GM12878 (cell line): ENCODE measurements around the gene HSPB3. TPM values are rescaled to one million over a fixed set of nuclear protein-coding genes. Genes with fewer than 3 reads are reported as not detected.

Source experiments
- ATAC-seq: fragments of 200-7000 bp; cut with Tn5 transposase; 3 replicates; pipeline ENCODE4 v1.9.1; 2020; ENCODE audit warnings: mild to moderate bottlenecking, moderate library complexity
- BruUV-seq: library from RNA; stranded (reverse); fragments of 400-500 nt; replicated peaks from 2 replicates; lab custom pipeline; 2021; lab: Mats Ljungman, UMichigan
- CTCF ChIA-PET: fragments of 300-600 bp; sonication (Branson Sonifier 250); formaldehyde crosslinking; extraction: SDS; loops from one replicate; lab custom pipeline; 2021; ENCODE audit warnings: inconsistent platforms; lab: Yijun Ruan, JAX
- POLR2A ChIA-PET: fragments of 350-600 bp; formaldehyde crosslinking; extraction: SDS; loops from one replicate; lab custom pipeline; 2021; ENCODE audit warnings: inconsistent platforms; lab: Charles Lee
- RAD21 ChIA-PET: fragments of 300-600 bp; sonication (Branson Sonifier 250); formaldehyde crosslinking; loops from one replicate; lab custom pipeline; 2023; ENCODE audit warnings: antibody characterized with exemption; ENCODE audit not compliant: unreplicated experiment; lab: Charles Lee
- SMC1A ChIA-PET: fragments of 300-600 bp; sonication (Branson Sonifier 250); formaldehyde crosslinking; loops from one replicate; lab custom pipeline; 2023; ENCODE audit not compliant: unreplicated experiment, uncharacterized antibody; lab: Charles Lee
- DNase-seq: peaks from one replicate; pipeline ENCODE4 v3.0.0-alpha.2; 2011; ENCODE audit warnings: low read depth, low spot score
- FAIRE-seq: peaks from 3 replicates; lab custom pipeline; 2011; peaks lifted over from hg19 to GRCh38; lab: Jason Lieb, UNC
- H2AFZ ChIP-seq: 2 replicates; pipeline ENCODE4 v1.6.0; 2011; ENCODE audit warnings: low read depth, low read length, control low read depth; ENCODE audit not compliant: control insufficient read depth
- H3K27ac ChIP-seq: 2 replicates; pipeline ENCODE4 v1.5.1; 2011; ENCODE audit warnings: control low read depth; ENCODE audit not compliant: control insufficient read depth, insufficient read depth
- H3K27me3 ChIP-seq, 2 experiments: replicated peaks in 1 of 2; 2 replicates each; pipeline versions ENCODE4 v1.6.0 to v1.6.1; 2011; ENCODE audit warnings: low read length in 1 of 2; ENCODE audit not compliant: control insufficient read depth in 2 of 2, insufficient read depth in 2 of 2
- H3K36me3 ChIP-seq, 2 experiments: 2 replicates each; pipeline ENCODE4 v1.5.1; 2011; ENCODE audit warnings: low read length in 1 of 2; ENCODE audit not compliant: control insufficient read depth in 2 of 2, insufficient read depth in 2 of 2
- H3K4me1 ChIP-seq: 2 replicates; pipeline ENCODE4 v1.6.1; 2011; ENCODE audit warnings: mild to moderate bottlenecking, low read length, moderate library complexity, mixed read lengths; ENCODE audit not compliant: control insufficient read depth, insufficient read depth
- H3K4me2 ChIP-seq: 2 replicates; pipeline ENCODE4 v1.6.0; 2011; ENCODE audit warnings: control low read depth; ENCODE audit not compliant: control insufficient read depth, insufficient read depth
- H3K4me3 ChIP-seq: fragments of 200-600 bp; sonication (generic); 2 replicates; pipeline ENCODE4 v1.5.1; 2016
- H3K79me2 ChIP-seq: 2 replicates; pipeline ENCODE4 v1.6.0; 2011; ENCODE audit warnings: low read length; ENCODE audit not compliant: control insufficient read depth, insufficient read depth
- H3K9ac ChIP-seq: 2 replicates; pipeline ENCODE4 v1.8.0; 2011; ENCODE audit warnings: low read length, control low read depth, mixed read lengths; ENCODE audit not compliant: control insufficient read depth, insufficient read depth
- H3K9me3 ChIP-seq: replicated peaks from 3 replicates; pipeline ENCODE4 v1.5.1; 2011; ENCODE audit warnings: mild to moderate bottlenecking, low read length; ENCODE audit not compliant: control insufficient read depth, insufficient read depth
- H4K20me1 ChIP-seq: 2 replicates; pipeline ENCODE4 v1.6.0; 2011; ENCODE audit not compliant: control insufficient read depth, insufficient read depth
- BMI1 ChIP-seq: fragments of 450-650 bp; IDR thresholded peaks from 2 replicates; pipeline ENCODE4 v1.6.1; 2016; ENCODE audit warnings: mild to moderate bottlenecking, moderate library complexity, borderline replicate concordance
- CBX5 ChIP-seq: sonication (generic); IDR thresholded peaks from 2 replicates; pipeline ENCODE4 v1.6.1; 2016; ENCODE audit warnings: low read depth, moderate library complexity, mild to moderate bottlenecking, inconsistent platforms
- FOXK2 ChIP-seq: fragments of 450-650 bp; IDR thresholded peaks from 2 replicates; pipeline ENCODE4 v1.6.1; 2017; ENCODE audit warnings: mild to moderate bottlenecking, moderate library complexity
- GABPA ChIP-seq: IDR thresholded peaks from 2 replicates; pipeline ENCODE4 v1.6.1; 2014; ENCODE audit warnings: antibody characterized with exemption, low read depth, mild to moderate bottlenecking, inconsistent platforms
- HDAC6 ChIP-seq: fragments of 200-600 bp; sonication (generic); IDR thresholded peaks from one replicate; pipeline ENCODE4 v1.8.0; 2017; ENCODE audit warnings: antibody characterized with exemption; ENCODE audit not compliant: unreplicated experiment
- HDGF ChIP-seq: fragments of 450-650 bp; IDR thresholded peaks from 2 replicates; pipeline ENCODE4 v1.6.1; 2016; ENCODE audit warnings: antibody characterized with exemption
- NFYB ChIP-seq: IDR thresholded peaks from 2 replicates; pipeline ENCODE4 v1.6.1; 2011; ENCODE audit warnings: low read depth, mild to moderate bottlenecking, low read length, improper control_type of control experiment, moderate library complexity; ENCODE audit not compliant: insufficient read depth
- NR2C1 ChIP-seq: fragments of 450-650 bp; IDR thresholded peaks from 2 replicates; pipeline ENCODE4 v1.6.1; 2017; ENCODE audit warnings: antibody characterized with exemption, mild to moderate bottlenecking, moderate library complexity
- RELA ChIP-seq: fragments of 450-650 bp; IDR thresholded peaks from 2 replicates; pipeline ENCODE4 v1.8.0; 2014; ENCODE audit warnings: borderline replicate concordance; ENCODE audit not compliant: partially characterized antibody
- TARDBP ChIP-seq: IDR thresholded peaks from 2 replicates; pipeline ENCODE4 v1.6.1; 2016; ENCODE audit warnings: borderline replicate concordance
- TBL1XR1 ChIP-seq: IDR thresholded peaks from 2 replicates; pipeline ENCODE4 v1.6.1; 2012; ENCODE audit warnings: low read depth, low read length, improper control_type of control experiment
- ZNF207 ChIP-seq: fragments of 450-650 bp; IDR thresholded peaks from 2 replicates; pipeline ENCODE4 v1.6.1; 2014; ENCODE audit warnings: antibody characterized with exemption, mild to moderate bottlenecking, borderline replicate concordance
- ZNF622 ChIP-seq: fragments of 450-650 bp; IDR thresholded peaks from 2 replicates; pipeline ENCODE4 v1.6.1; 2017; ENCODE audit warnings: mild to moderate bottlenecking, inconsistent platforms
- WGBS: methylation state at CpG from one replicate; pipeline ENCODE4 v1.1.6; 2016; ENCODE audit warnings: low lambda C conversion rate; ENCODE audit not compliant: insufficient replicate concordance, insufficient coverage; ENCODE audit errors: missing lambda C conversion rate; 5-methylcytosine and 5-hydroxymethylcytosine counted together
- in situ Hi-C: fragments of 300-500 bp; cut with MboI; formaldehyde crosslinking; loops from 9 replicates; pipeline ENCODE4 v1.14.3; 2018; ENCODE audit warnings: mixed read lengths
- intact Hi-C: fragments of 100-400 bp; cut with micrococcal nuclease; formaldehyde crosslinking; loops from one replicate; pipeline ENCODE4 v1.14.2; 2022; ENCODE audit not compliant: unreplicated experiment
- polyA plus RNA-seq, 11 experiments: library from polyadenylated mRNA; depleted of rRNA in 4 of 11; unstranded in 6 of 11; stranded (reverse) in 5 of 11; fragments of >200 nt; fragmentation: Nextera tagmentation in 4 of 11; fragmentation: Illumina TruSeq in 1 of 11; extraction: Ambion mirVana in 4 of 11; extraction: Trizol in 1 of 11; gene quantifications; 1 replicate in 1 of 11; 2 replicates in 10 of 11; pipeline versions ENCODE4 v1.2.1 to v1.2.3, GENCODE V29; 2011 to 2016; ENCODE audit warnings: inconsistent platforms in 2 of 11, missing spikeins in 2 of 11, low read depth in 1 of 11
- total RNA-seq, 4 experiments: library from RNA; depleted of rRNA in 3 of 4; stranded (reverse); fragments of >200 nt in 3 of 4; fragmentation: Illumina TruSeq in 1 of 4; extraction: Trizol in 1 of 4; gene quantifications; 2 replicates each; pipeline versions ENCODE4 v1.2.1 to v1.2.3, GENCODE V29; 2013 to 2021
- TF ChIP-seq, protein P1 (sequence below), 3 experiments: IDR thresholded peaks in 2 of 3; conservative IDR thresholded peaks in 1 of 3; 2 replicates each; pipeline ENCODE4 v1.5.1; 2011; ENCODE audit warnings: low read depth in 3 of 3, low read length in 3 of 3, mild to moderate bottlenecking in 3 of 3, control low read depth in 2 of 3, moderate library complexity in 2 of 3, inconsistent platforms in 1 of 3, mixed read lengths in 1 of 3; ENCODE audit not compliant: control insufficient read depth in 2 of 3, insufficient read depth in 1 of 3; ENCODE audit errors: extremely low read depth in 1 of 3
- TF ChIP-seq, protein P2 (sequence below): IDR thresholded peaks from 2 replicates; pipeline ENCODE4 v1.6.1; 2012; ENCODE audit warnings: low read depth, low read length, improper control_type of control experiment
- TF ChIP-seq, protein P3 (sequence below): IDR thresholded peaks from 2 replicates; pipeline ENCODE4 v1.6.1; 2012; ENCODE audit warnings: mild to moderate bottlenecking, low read depth, low read length
- TF ChIP-seq, protein P4 (sequence below): fragments of 450-650 bp; IDR thresholded peaks from 2 replicates; pipeline ENCODE4 v1.6.1; 2017; ENCODE audit warnings: mild to moderate bottlenecking

HSPB3 gene
- total and polyA plus RNA-seq, 10 of the 15 experiments (the other 5 are each of a cell fraction or from before 2014, with no cell fraction given), result 0.11 to 0.60 (median 0.29) TPM; not detected in 7

GRCh38 chr5:54457094-54457862 is 1.8 kb downstream of the HSPB3 start:
- H3K9me3 ChIP-seq, result no peaks in the 10 kb centered on the region
- H3K27ac ChIP-seq, result no peak overlapping the region
- peaks cover 0 to 4% of the 10 kb centered on the region in 2 experiments; a peak in 1 of 4 replicates for H3K27me3 ChIP-seq
- intact Hi-C loops, result no loop called here
- CTCF ChIA-PET, result interaction anchor here (1.0 to 1.8 kb wide), 2 partner anchors 32 to 388 kb away, joined by 5 read pairs; no protein-coding TSS in a partner anchor
- H3K36me3 ChIP-seq, result no peaks in the 10 kb centered on the region
- RAD21 ChIA-PET, result interaction anchor here (1.6 kb wide), 1 partner anchor 33 kb away, joined by 5 read pairs; no protein-coding TSS in a partner anchor
- FAIRE-seq, result no peak
- no peaks in the 10 kb centered on the region for H4K20me1 ChIP-seq
- no peak overlapping the region for H3K4me2 ChIP-seq
- ATAC-seq, result no peak
- SMC1A ChIA-PET, result interaction anchor here (1.0 to 2.1 kb wide), 2 partner anchors 11 to 32 kb away, joined by 5 to 7 read pairs; no protein-coding TSS in a partner anchor
- WGBS, result 15% methylated on average over 5 of the region's 5 CpGs
- H2AFZ ChIP-seq, result no peak overlapping the region
- no TSS peak for BruUV-seq
- no peak overlapping the region for H3K9ac ChIP-seq
- no peak for DNase-seq
- in situ Hi-C loops, result no loop called here
- POLR2A ChIA-PET, result no interaction called here
- H3K4me3 ChIP-seq, result no peak overlapping the region
- no peaks in the 10 kb centered on the region for H3K79me2 ChIP-seq
- H3K4me1 ChIP-seq, result no peaks in the 10 kb centered on the region
- no peak for TF ChIP-seq HDAC6
- TF ChIP-seq, protein P1, sequence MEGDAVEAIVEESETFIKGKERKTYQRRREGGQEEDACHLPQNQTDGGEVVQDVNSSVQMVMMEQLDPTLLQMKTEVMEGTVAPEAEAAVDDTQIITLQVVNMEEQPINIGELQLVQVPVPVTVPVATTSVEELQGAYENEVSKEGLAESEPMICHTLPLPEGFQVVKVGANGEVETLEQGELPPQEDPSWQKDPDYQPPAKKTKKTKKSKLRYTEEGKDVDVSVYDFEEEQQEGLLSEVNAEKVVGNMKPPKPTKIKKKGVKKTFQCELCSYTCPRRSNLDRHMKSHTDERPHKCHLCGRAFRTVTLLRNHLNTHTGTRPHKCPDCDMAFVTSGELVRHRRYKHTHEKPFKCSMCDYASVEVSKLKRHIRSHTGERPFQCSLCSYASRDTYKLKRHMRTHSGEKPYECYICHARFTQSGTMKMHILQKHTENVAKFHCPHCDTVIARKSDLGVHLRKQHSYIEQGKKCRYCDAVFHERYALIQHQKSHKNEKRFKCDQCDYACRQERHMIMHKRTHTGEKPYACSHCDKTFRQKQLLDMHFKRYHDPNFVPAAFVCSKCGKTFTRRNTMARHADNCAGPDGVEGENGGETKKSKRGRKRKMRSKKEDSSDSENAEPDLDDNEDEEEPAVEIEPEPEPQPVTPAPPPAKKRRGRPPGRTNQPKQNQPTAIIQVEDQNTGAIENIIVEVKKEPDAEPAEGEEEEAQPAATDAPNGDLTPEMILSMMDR (IDR thresholded peaks at IDR 0.05 in 2 of 3, conservative IDR thresholded peaks at IDR 0.05 in 1 of 3; ENCODE audit: control insufficient read depth in 2 of 3, extremely low read depth in 1 of 3, insufficient read depth in 1 of 3, low read depth in 3 of 3, low read length in 3 of 3), result no peak
- no peak for TF ChIP-seq GABPA
- no peak for TF ChIP-seq ZNF622
- TF ChIP-seq, protein P2, sequence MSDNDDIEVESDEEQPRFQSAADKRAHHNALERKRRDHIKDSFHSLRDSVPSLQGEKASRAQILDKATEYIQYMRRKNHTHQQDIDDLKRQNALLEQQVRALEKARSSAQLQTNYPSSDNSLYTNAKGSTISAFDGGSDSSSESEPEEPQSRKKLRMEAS, result no peak
- no peak for TF ChIP-seq ZNF207
- no peak for TF ChIP-seq CBX5
- no peak for TF ChIP-seq RELA
- no peak for TF ChIP-seq HDGF
- TF ChIP-seq, protein P3, sequence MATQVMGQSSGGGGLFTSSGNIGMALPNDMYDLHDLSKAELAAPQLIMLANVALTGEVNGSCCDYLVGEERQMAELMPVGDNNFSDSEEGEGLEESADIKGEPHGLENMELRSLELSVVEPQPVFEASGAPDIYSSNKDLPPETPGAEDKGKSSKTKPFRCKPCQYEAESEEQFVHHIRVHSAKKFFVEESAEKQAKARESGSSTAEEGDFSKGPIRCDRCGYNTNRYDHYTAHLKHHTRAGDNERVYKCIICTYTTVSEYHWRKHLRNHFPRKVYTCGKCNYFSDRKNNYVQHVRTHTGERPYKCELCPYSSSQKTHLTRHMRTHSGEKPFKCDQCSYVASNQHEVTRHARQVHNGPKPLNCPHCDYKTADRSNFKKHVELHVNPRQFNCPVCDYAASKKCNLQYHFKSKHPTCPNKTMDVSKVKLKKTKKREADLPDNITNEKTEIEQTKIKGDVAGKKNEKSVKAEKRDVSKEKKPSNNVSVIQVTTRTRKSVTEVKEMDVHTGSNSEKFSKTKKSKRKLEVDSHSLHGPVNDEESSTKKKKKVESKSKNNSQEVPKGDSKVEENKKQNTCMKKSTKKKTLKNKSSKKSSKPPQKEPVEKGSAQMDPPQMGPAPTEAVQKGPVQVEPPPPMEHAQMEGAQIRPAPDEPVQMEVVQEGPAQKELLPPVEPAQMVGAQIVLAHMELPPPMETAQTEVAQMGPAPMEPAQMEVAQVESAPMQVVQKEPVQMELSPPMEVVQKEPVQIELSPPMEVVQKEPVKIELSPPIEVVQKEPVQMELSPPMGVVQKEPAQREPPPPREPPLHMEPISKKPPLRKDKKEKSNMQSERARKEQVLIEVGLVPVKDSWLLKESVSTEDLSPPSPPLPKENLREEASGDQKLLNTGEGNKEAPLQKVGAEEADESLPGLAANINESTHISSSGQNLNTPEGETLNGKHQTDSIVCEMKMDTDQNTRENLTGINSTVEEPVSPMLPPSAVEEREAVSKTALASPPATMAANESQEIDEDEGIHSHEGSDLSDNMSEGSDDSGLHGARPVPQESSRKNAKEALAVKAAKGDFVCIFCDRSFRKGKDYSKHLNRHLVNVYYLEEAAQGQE, result no peak
- no peak for TF ChIP-seq NR2C1
- TF ChIP-seq, protein P4, sequence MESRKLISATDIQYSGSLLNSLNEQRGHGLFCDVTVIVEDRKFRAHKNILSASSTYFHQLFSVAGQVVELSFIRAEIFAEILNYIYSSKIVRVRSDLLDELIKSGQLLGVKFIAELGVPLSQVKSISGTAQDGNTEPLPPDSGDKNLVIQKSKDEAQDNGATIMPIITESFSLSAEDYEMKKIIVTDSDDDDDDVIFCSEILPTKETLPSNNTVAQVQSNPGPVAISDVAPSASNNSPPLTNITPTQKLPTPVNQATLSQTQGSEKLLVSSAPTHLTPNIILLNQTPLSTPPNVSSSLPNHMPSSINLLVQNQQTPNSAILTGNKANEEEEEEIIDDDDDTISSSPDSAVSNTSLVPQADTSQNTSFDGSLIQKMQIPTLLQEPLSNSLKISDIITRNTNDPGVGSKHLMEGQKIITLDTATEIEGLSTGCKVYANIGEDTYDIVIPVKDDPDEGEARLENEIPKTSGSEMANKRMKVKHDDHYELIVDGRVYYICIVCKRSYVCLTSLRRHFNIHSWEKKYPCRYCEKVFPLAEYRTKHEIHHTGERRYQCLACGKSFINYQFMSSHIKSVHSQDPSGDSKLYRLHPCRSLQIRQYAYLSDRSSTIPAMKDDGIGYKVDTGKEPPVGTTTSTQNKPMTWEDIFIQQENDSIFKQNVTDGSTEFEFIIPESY, result no peak
- no peak for TF ChIP-seq BMI1
- TF ChIP-seq FOXK2, result no peak
- TF ChIP-seq NFYB, result no peak
- no peak for TF ChIP-seq TBL1XR1
- TF ChIP-seq TARDBP, result no peak
